IMR-90 (cell line): ENCODE data around the gene CKS1B. TPM values are rescaled to one million over a fixed set of nuclear protein-coding genes. Genes with fewer than 3 reads are reported as not detected.

Source experiments
- ATAC-seq: fragments of 200-7000 bp; cut with Tn5 transposase; 2 replicates; pipeline ENCODE4 v1.9.1; 2020; ENCODE audit warnings: low read depth, mild to moderate bottlenecking, moderate library complexity
- BruUV-seq: library from RNA; stranded (reverse); fragments of 400-500 nt; replicated peaks from 2 replicates; lab custom pipeline; 2021; lab: Mats Ljungman, UMichigan
- CTCF ChIA-PET: fragments of 300-600 bp; formaldehyde crosslinking; extraction: SDS; loops from one replicate; lab custom pipeline; 2021; ENCODE audit warnings: antibody characterized with exemption; lab: Yijun Ruan, JAX
- POLR2A ChIA-PET: fragments of 300-600 bp; sonication (Branson Sonifier 250); formaldehyde crosslinking; loops from one replicate; lab custom pipeline; 2022; ENCODE audit warnings: antibody characterized with exemption; ENCODE audit not compliant: unreplicated experiment; lab: Charles Lee
- DNase-seq: peaks from one replicate; pipeline ENCODE4 v3.0.0; 2013
- H2AFZ ChIP-seq: replicated peaks from 2 replicates; pipeline ENCODE3; 2013; ENCODE audit warnings: low read length, mild to moderate bottlenecking; ENCODE audit not compliant: poor library complexity
- H2AK5ac ChIP-seq: 2 replicates; pipeline ENCODE4 v1.6.1; 2013; ENCODE audit warnings: low read depth, low read length, inconsistent platforms
- H2AK9ac ChIP-seq: replicated peaks from 2 replicates; pipeline ENCODE3; 2013; ENCODE audit warnings: mild to moderate bottlenecking, low read depth, low read length, moderate library complexity; ENCODE audit not compliant: poor library complexity
- H2BK120ac ChIP-seq: 2 replicates; pipeline ENCODE4 v1.6.1; 2013; ENCODE audit warnings: low read depth, low read length, inconsistent platforms
- H2BK15ac ChIP-seq: 3 replicates; pipeline ENCODE4 v1.6.1; 2013; ENCODE audit warnings: low read depth, low read length, inconsistent platforms
- H2BK20ac ChIP-seq: 2 replicates; pipeline ENCODE4 v1.6.1; 2013; ENCODE audit warnings: low read depth, mild to moderate bottlenecking, inconsistent platforms, low read length, moderate library complexity
- H2BK5ac ChIP-seq: 2 replicates; pipeline ENCODE4 v1.6.1; 2013; ENCODE audit warnings: mild to moderate bottlenecking, low read depth, low read length, inconsistent platforms; ENCODE audit not compliant: poor library complexity, severe bottlenecking
- H3K14ac ChIP-seq: replicated peaks from 2 replicates; pipeline ENCODE4 v1.6.1; 2013; ENCODE audit warnings: low read depth, low read length, inconsistent platforms
- H3K18ac ChIP-seq: 2 replicates; pipeline ENCODE4 v1.6.1; 2013; ENCODE audit warnings: low read depth, low read length, control low read depth
- H3K23ac ChIP-seq: 2 replicates; pipeline ENCODE4 v1.6.1; 2013; ENCODE audit warnings: low read depth, low read length, inconsistent platforms
- H3K27ac ChIP-seq: 2 replicates; pipeline ENCODE4 v1.5.1; 2013; ENCODE audit warnings: mild to moderate bottlenecking, control low read depth, low read length; ENCODE audit not compliant: insufficient read depth
- H3K27me3 ChIP-seq: 2 replicates; pipeline ENCODE4 v1.6.1; 2013; ENCODE audit warnings: low read length; ENCODE audit not compliant: control insufficient read depth, insufficient read depth
- H3K36me3 ChIP-seq: 2 replicates; pipeline ENCODE4 v1.6.1; 2013; ENCODE audit warnings: low read length, mixed read lengths; ENCODE audit not compliant: control insufficient read depth, insufficient read depth
- H3K4ac ChIP-seq: 2 replicates; pipeline ENCODE4 v1.6.1; 2013; ENCODE audit warnings: low read depth, low read length, inconsistent platforms
- H3K4me1 ChIP-seq: 2 replicates; pipeline ENCODE4 v1.6.1; 2013; ENCODE audit warnings: low read length, mixed read lengths; ENCODE audit not compliant: control insufficient read depth, insufficient read depth
- H3K4me2 ChIP-seq: 2 replicates; pipeline ENCODE4 v1.6.1; 2013; ENCODE audit warnings: low read depth, mild to moderate bottlenecking, control low read depth, low read length, moderate library complexity
- H3K4me3 ChIP-seq: 2 replicates; pipeline ENCODE4 v1.5.1; 2013; ENCODE audit warnings: low read depth, mild to moderate bottlenecking, control low read depth, low read length, moderate library complexity; ENCODE audit not compliant: insufficient read depth
- H3K56ac ChIP-seq: 2 replicates; pipeline ENCODE4 v1.6.1; 2013; ENCODE audit warnings: low read length, inconsistent platforms; ENCODE audit not compliant: insufficient read depth; ENCODE audit errors: extremely low read depth
- H3K79me1 ChIP-seq, 2 experiments: 2 replicates each; pipeline ENCODE4 v1.6.1; 2013; ENCODE audit warnings: low read length in 2 of 2, inconsistent platforms in 1 of 2, low read depth in 1 of 2
- H3K9ac ChIP-seq: 2 replicates; pipeline ENCODE4 v1.6.1; 2013; ENCODE audit warnings: low read depth, low read length, control low read depth
- H3K9me1 ChIP-seq: 2 replicates; pipeline ENCODE4 v1.6.1; 2013; ENCODE audit warnings: low read length, inconsistent platforms; ENCODE audit not compliant: insufficient read depth
- H3K9me3 ChIP-seq: 2 replicates; pipeline ENCODE4 v1.6.1; 2013; ENCODE audit warnings: low read length; ENCODE audit not compliant: control insufficient read depth, insufficient read depth
- H4K20me1 ChIP-seq: 2 replicates; pipeline ENCODE4 v1.6.1; 2013; ENCODE audit warnings: low read length, inconsistent platforms; ENCODE audit not compliant: insufficient read depth
- H4K5ac ChIP-seq: 2 replicates; pipeline ENCODE4 v1.6.1; 2013; ENCODE audit warnings: mild to moderate bottlenecking, low read depth, low read length, control low read depth
- H4K8ac ChIP-seq, 2 experiments: 2 replicates each; pipeline ENCODE4 v1.6.1; 2013; ENCODE audit warnings: low read depth in 2 of 2, low read length in 2 of 2, control low read depth in 1 of 2, inconsistent platforms in 1 of 2
- H4K91ac ChIP-seq: 2 replicates; pipeline ENCODE4 v1.6.1; 2013; ENCODE audit warnings: low read depth, low read length, inconsistent platforms; ENCODE audit not compliant: insufficient read depth
- BHLHE40 ChIP-seq: fragments of 150-350 bp; IDR thresholded peaks from 2 replicates; pipeline ENCODE4 v1.6.1; 2016; ENCODE audit warnings: mild to moderate bottlenecking, low read depth, low read length
- CHD1 ChIP-seq: IDR thresholded peaks from 2 replicates; pipeline ENCODE4 v1.6.1; 2012; ENCODE audit warnings: low read depth, low read length, improper control_type of control experiment
- FOS ChIP-seq: fragments of 150-350 bp; IDR thresholded peaks from 2 replicates; pipeline ENCODE4 v1.6.1; 2016; ENCODE audit warnings: low read depth, low read length
- MAFK ChIP-seq: IDR thresholded peaks from 2 replicates; pipeline ENCODE4 v1.6.1; 2012; ENCODE audit warnings: low read depth, low read length, improper control_type of control experiment
- MAZ ChIP-seq: IDR thresholded peaks from 2 replicates; pipeline ENCODE4 v1.6.1; 2012; ENCODE audit warnings: low read depth, mild to moderate bottlenecking, low read length, improper control_type of control experiment, moderate library complexity, borderline replicate concordance
- MXI1 ChIP-seq: IDR thresholded peaks from 2 replicates; pipeline ENCODE4 v1.6.1; 2012; ENCODE audit warnings: low read depth, mild to moderate bottlenecking, low read length, moderate library complexity, borderline replicate concordance
- RAD21 ChIP-seq: IDR thresholded peaks from 2 replicates; pipeline ENCODE4 v1.6.1; 2012; ENCODE audit warnings: low read length, improper control_type of control experiment
- RCOR1 ChIP-seq: IDR thresholded peaks from 2 replicates; pipeline ENCODE4 v1.6.1; 2012; ENCODE audit warnings: mild to moderate bottlenecking, low read length, improper control_type of control experiment; ENCODE audit not compliant: insufficient replicate concordance
- WGBS, 2 experiments: methylation state at CpG; one replicate each; pipeline versions ENCODE4 v1.1.5 to v1.1.7; 2013; ENCODE audit warnings: missing lambda C conversion rate in 2 of 2; ENCODE audit not compliant: insufficient read length in 1 of 2; ENCODE audit errors: extremely low coverage in 2 of 2; 5-methylcytosine and 5-hydroxymethylcytosine counted together
- dilution Hi-C: fragments of 300-500 bp; cut with HindIII; formaldehyde crosslinking; loops from one replicate; pipeline ENCODE4 v1.14.3; 2018; ENCODE audit warnings: low sequenced_read_pairs; ENCODE audit not compliant: unreplicated experiment
- in situ Hi-C: fragments of 300-500 bp; cut with MboI; formaldehyde crosslinking; loops from 3 replicates; pipeline ENCODE4 v1.14.3; 2019; ENCODE audit warnings: low sequenced_read_pairs, inconsistent platforms, mixed read lengths
- intact Hi-C: fragments of 100-400 bp; cut with micrococcal nuclease; formaldehyde crosslinking; loops from 2 replicates; pipeline ENCODE4 v1.10.0; 2022
- polyA plus RNA-seq, 3 experiments: library from polyadenylated mRNA; depleted of rRNA; stranded (reverse); fragments of >200 nt; gene quantifications; 2 replicates each; pipeline ENCODE4 v1.2.3, GENCODE V29; 2012; ENCODE audit warnings: low replicate concordance in 1 of 3
- total RNA-seq: library from RNA; depleted of rRNA; stranded (reverse); fragments of >200 nt; gene quantifications from 2 replicates; pipeline ENCODE4 v1.2.3, GENCODE V29; 2012
- TF ChIP-seq, protein P1 (sequence below): fragments of 150-350 bp; IDR thresholded peaks from 2 replicates; pipeline ENCODE4 v1.6.1; 2017; ENCODE audit warnings: mild to moderate bottlenecking, antibody characterized with exemption, low read length, low read depth
- TF ChIP-seq, protein P2 (sequence below): fragments of 150-350 bp; IDR thresholded peaks from 2 replicates; pipeline ENCODE4 v1.6.1; 2016; ENCODE audit warnings: low read depth, mild to moderate bottlenecking, low read length, moderate library complexity, borderline replicate concordance
- TF ChIP-seq, protein P3 (sequence below): conservative IDR thresholded peaks from 2 replicates; pipeline ENCODE4 v1.5.1; 2012; ENCODE audit warnings: mild to moderate bottlenecking, low read depth, low read length, improper control_type of control experiment

CKS1B gene
- total and polyA plus RNA-seq, 2 of the 4 experiments (the other 2 are of a cell fraction): 140 to 195 TPM

- intact Hi-C loops: no loop called here
- Histone ChIP-seq H3K56ac (no peak overlapping the region), H3K14ac (no peak overlapping the region), H3K9me1 (peaks cover 9% of the 10 kb centered on the region), H3K9me3 (no peaks in the 10 kb centered on the region), H3K79me1 (peaks cover 4 to 34% of the 10 kb centered on the region in 2 experiments; a peak in 3 of 4 replicates), H4K20me1 (peaks cover 14% of the 10 kb centered on the region), H2AK5ac (no peak overlapping the region), H3K4me2 (no peak overlapping the region), H2AK9ac (no peak overlapping the region), H2BK120ac (no peak overlapping the region), H4K5ac (no peak overlapping the region), H3K18ac (no peak overlapping the region), H3K4me3 (no peak overlapping the region), H2BK20ac (no peak overlapping the region), H3K27me3 (no peaks in the 10 kb centered on the region), H3K4me1 (peaks cover 11% of the 10 kb centered on the region), H2BK5ac (no peak overlapping the region), H3K36me3 (peaks cover 24% of the 10 kb centered on the region), H2AFZ (peak overlapping the region; percentile 57), H3K23ac (no peak overlapping the region), H4K91ac (no peak overlapping the region), H2BK15ac (no peak overlapping the region), H3K4ac (no peak overlapping the region), H4K8ac (no peak overlapping the region), H3K27ac (no peak overlapping the region), H3K9ac (no peak overlapping the region)
- DNase-seq (no peak), ATAC-seq (no peak)
- in situ Hi-C loops: loop anchor here (10.0 kb wide), 1 partner anchor 103 kb away; the partner anchor contains the start of gene ADAM15
- CTCF ChIA-PET: no interaction called here
- WGBS, 2 experiments: 66% methylated on average over 2 of the region's 15 CpGs; no CpG with 5 or more reads in 1 of the 2 experiments
- POLR2A ChIA-PET: no interaction called here
- no TSS peak for BruUV-seq
- dilution Hi-C loops: no loop called here
- TF ChIP-seq MAFK (no peak), RAD21 (no peak), BHLHE40 (no peak), MXI1 (no peak), CHD1 (no peak), RCOR1 (no peak), FOS (no peak), MAZ (no peak)
- TF ChIP-seq, protein P1, sequence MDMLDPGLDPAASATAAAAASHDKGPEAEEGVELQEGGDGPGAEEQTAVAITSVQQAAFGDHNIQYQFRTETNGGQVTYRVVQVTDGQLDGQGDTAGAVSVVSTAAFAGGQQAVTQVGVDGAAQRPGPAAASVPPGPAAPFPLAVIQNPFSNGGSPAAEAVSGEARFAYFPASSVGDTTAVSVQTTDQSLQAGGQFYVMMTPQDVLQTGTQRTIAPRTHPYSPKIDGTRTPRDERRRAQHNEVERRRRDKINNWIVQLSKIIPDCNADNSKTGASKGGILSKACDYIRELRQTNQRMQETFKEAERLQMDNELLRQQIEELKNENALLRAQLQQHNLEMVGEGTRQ: no peak
- TF ChIP-seq, protein P2, sequence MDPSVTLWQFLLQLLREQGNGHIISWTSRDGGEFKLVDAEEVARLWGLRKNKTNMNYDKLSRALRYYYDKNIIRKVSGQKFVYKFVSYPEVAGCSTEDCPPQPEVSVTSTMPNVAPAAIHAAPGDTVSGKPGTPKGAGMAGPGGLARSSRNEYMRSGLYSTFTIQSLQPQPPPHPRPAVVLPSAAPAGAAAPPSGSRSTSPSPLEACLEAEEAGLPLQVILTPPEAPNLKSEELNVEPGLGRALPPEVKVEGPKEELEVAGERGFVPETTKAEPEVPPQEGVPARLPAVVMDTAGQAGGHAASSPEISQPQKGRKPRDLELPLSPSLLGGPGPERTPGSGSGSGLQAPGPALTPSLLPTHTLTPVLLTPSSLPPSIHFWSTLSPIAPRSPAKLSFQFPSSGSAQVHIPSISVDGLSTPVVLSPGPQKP: no peak
- TF ChIP-seq, protein P3, sequence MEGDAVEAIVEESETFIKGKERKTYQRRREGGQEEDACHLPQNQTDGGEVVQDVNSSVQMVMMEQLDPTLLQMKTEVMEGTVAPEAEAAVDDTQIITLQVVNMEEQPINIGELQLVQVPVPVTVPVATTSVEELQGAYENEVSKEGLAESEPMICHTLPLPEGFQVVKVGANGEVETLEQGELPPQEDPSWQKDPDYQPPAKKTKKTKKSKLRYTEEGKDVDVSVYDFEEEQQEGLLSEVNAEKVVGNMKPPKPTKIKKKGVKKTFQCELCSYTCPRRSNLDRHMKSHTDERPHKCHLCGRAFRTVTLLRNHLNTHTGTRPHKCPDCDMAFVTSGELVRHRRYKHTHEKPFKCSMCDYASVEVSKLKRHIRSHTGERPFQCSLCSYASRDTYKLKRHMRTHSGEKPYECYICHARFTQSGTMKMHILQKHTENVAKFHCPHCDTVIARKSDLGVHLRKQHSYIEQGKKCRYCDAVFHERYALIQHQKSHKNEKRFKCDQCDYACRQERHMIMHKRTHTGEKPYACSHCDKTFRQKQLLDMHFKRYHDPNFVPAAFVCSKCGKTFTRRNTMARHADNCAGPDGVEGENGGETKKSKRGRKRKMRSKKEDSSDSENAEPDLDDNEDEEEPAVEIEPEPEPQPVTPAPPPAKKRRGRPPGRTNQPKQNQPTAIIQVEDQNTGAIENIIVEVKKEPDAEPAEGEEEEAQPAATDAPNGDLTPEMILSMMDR: no peak
Measured at GRCh38 chr1:154951901-154952657, 22.4 kb upstream of the CKS1B start.
